HFFc6 (cell line): ENCODE measurements around the gene F7. TPM values are rescaled to one million over a fixed set of nuclear protein-coding genes. Genes with fewer than 3 reads are reported as not detected.

Experiments
- DNase-seq: peaks from one replicate; pipeline ENCODE4 v3.0.0-alpha.2; 2018
- H3K27ac Mint-ChIP-seq: 2 replicates; pipeline ENCODE4 v1.8.0; 2020; ENCODE audit warnings: mild to moderate bottlenecking, mixed read lengths
- H3K27me3 Mint-ChIP-seq: 2 replicates; pipeline ENCODE4 v1.8.0; 2021; ENCODE audit warnings: mild to moderate bottlenecking, moderate library complexity, mixed read lengths; ENCODE audit not compliant: insufficient read depth
- H3K36me3 Mint-ChIP-seq: 2 replicates; pipeline ENCODE4 v1.8.0; 2021; ENCODE audit warnings: low read depth, mixed read lengths
- H3K4me1 Mint-ChIP-seq: 2 replicates; pipeline ENCODE4 v1.8.0; 2020; ENCODE audit warnings: low read depth, mixed read lengths
- H3K4me3 Mint-ChIP-seq: 2 replicates; pipeline ENCODE4 v1.8.0; 2020; ENCODE audit warnings: mild to moderate bottlenecking, moderate library complexity, mixed read lengths
- H3K9me3 Mint-ChIP-seq: 2 replicates; pipeline ENCODE4 v1.8.0; 2020; ENCODE audit warnings: mild to moderate bottlenecking, mixed read lengths
- total RNA-seq, 6 experiments: library from RNA; stranded (reverse); fragmentation: NEBNext Ultra II Directional; extraction: Animal tissue kit (Norgen Biotek cat#: 25700); gene quantifications; 2 replicates in 1 of 6; 3 replicates in 5 of 6; pipeline ENCODE4 v1.2.3, GENCODE V29; 2021
- TF ChIP-seq, protein P1 (sequence below): fragments of 200-600 bp; sonication (generic); IDR thresholded peaks from 2 replicates; pipeline ENCODE4 v1.5.0; 2021; ENCODE audit warnings: antibody characterized with exemption, mild to moderate bottlenecking

F7 gene
- total RNA-seq, 6 experiments from 2014 or later, result not detected

DNA sequence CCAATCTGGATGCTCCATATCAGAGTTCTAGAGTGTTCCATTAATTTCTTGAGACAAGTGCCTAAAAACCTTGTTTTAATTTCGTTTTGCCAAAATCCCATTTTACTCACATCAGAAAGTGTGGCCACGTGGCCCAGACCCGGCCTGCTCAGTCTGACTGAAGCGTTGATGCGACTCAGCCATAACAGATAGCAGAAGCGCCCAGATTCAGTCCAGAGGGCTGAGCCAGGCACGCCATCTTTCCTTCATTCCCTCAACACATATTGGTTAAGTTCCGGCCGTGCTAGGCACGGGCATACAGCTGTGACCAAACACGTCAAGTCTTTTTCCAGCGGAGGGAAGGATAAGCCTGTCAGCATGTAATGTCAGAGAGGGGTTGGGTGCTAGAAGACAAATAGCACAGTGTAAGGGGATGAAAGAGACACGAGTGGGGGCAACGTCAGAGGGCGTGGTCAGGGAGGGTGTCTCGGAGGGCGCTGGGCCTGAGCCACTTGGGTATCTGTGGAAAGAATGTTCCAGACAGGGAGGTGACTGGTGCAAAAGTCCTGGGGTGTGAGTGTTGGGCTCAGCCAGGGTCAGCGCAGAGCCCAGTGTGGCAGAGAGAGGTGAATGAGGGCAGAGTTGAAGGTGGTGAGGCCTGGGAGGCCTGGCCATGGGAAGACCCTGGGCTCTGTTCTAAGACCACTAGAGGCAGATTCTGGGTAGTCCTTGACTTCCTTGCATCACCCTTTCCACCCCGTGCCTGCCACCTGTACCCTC is 20.1 kb downstream of the F7 start:
- H3K27me3 Mint-ChIP-seq, result peaks cover 3% of the 10 kb centered on the region
- no peak overlapping the region for H3K27ac Mint-ChIP-seq
- peaks cover 18% of the 10 kb centered on the region for H3K4me1 Mint-ChIP-seq
- TF ChIP-seq, protein P1, sequence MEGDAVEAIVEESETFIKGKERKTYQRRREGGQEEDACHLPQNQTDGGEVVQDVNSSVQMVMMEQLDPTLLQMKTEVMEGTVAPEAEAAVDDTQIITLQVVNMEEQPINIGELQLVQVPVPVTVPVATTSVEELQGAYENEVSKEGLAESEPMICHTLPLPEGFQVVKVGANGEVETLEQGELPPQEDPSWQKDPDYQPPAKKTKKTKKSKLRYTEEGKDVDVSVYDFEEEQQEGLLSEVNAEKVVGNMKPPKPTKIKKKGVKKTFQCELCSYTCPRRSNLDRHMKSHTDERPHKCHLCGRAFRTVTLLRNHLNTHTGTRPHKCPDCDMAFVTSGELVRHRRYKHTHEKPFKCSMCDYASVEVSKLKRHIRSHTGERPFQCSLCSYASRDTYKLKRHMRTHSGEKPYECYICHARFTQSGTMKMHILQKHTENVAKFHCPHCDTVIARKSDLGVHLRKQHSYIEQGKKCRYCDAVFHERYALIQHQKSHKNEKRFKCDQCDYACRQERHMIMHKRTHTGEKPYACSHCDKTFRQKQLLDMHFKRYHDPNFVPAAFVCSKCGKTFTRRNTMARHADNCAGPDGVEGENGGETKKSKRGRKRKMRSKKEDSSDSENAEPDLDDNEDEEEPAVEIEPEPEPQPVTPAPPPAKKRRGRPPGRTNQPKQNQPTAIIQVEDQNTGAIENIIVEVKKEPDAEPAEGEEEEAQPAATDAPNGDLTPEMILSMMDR, result no peak
- DNase-seq, result no peak
- H3K9me3 Mint-ChIP-seq, result no peaks in the 10 kb centered on the region
- H3K36me3 Mint-ChIP-seq, result no peaks in the 10 kb centered on the region
- no peak overlapping the region for H3K4me3 Mint-ChIP-seq

DNA sequence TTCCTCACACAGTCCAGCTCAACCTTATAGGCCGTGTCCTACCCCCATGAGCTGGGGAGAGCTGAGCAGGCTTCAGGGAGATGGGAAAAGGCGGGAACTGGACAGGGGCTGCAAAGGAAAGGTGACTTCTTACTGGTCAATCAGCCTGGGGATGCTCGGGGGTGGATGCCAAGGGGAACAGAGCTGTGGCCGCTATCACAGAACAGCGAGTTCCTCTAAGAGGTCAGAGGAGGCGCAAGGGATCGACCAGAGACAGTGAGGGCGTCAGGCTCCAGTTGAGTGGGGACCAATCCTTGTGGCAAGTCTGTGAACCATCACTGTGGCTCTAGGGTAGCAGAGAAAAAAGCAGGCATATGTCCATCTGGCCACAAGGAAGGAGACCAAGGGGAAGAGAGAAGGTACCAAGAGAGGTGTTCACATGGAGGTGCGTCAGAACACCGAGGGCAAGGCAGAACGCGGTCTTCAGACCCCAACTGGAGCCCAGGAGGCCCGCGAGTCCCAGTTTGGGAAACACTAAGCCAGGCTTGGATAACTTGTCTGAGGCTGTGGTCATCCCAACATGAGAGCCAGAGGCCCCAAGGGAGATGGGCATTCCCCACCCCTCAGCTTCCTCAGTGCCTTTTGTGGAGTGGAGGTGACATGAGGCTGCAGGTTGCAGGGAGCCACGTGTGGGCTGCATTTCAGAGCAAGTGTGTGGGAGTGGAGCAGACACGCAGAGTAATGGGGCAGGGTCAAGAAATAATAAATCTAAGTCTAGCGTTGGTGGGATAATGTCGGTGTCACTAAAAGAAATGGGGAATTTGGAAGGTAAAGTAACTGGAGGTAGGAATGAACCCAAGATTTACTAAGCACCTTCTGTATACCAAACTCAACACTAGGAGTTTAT is 20.9 kb downstream of the F7 start:
- peaks cover 3% of the 10 kb centered on the region for H3K27me3 Mint-ChIP-seq
- H3K27ac Mint-ChIP-seq, result no peak overlapping the region
- TF ChIP-seq, protein P1, result no peak
- no peaks in the 10 kb centered on the region for H3K36me3 Mint-ChIP-seq
- H3K4me3 Mint-ChIP-seq, result no peak overlapping the region
- DNase-seq, result no peak
- peaks cover 18% of the 10 kb centered on the region for H3K4me1 Mint-ChIP-seq
- H3K9me3 Mint-ChIP-seq, result no peaks in the 10 kb centered on the region

DNA sequence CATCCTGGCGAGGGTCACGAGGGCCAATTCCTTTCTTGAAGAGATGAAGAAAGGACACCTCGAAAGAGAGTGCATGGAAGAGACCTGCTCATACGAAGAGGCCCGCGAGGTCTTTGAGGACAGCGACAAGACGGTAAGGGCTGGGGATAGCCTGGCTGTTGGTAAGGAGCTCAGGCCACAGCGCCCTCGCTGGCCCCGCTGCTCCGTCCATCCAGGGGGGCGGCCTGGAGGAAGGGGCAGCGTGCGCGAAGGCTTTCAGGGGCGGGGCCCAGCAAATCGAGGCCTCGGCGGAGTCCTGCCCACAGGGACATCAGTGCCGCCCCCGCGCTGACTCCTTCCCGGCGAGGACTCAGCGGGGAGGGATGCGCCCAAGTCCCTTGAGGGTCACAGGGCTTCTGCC is 23.9 kb downstream of the F7 start:
- no peak for DNase-seq

DNA sequence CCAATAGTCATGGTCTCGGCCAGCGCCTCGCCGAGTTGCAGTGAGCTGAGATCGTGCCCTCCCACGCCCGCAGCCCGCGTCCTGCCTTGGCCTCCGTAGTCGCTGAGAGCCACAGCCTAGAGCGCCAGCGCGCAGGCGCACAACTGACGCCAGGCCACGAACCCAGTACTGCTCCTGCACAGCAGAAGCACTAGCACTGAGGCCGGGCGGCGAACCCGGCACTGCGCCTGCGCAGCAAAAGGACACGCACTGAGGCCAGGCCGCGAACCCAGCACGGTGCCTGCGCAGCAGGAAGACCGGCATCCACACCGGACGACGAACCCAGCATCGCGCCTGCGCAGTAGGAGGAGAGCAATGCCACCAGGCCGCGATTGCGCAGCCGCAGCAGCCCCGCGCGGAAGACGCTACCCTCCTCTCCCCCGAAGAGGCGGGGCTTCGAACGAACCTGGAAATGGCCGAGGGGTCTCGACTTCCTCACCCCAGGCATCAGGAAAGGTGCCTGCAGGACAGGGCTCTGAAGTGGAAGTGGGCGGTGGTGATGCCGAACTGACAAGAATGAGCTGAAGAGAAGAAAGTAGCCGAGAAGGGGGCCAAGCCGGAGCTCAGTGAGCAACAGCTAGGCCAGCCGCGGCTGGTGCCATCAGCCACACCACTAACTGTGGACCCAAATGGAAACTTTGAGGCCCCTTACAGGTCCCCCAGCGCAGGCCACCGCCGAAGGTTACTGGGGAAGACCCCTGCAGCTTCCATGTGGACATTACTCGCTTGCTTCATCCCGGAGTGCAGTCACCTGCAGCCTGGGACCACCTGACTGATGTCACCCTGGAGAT is 24.5 kb downstream of the F7 start:
- Mint-ChIP-seq H3K4me3 (no peak overlapping the region), H3K9me3 (no peaks in the 10 kb centered on the region), H3K27me3 (peaks cover 5% of the 10 kb centered on the region), H3K4me1 (no peaks in the 10 kb centered on the region), H3K36me3 (no peaks in the 10 kb centered on the region), H3K27ac (no peak overlapping the region)
- TF ChIP-seq, protein P1, result no peak
- DNase-seq, result no peak

More for the DNA sequence above, 23.9 kb downstream of the F7 start:
- H3K27me3 Mint-ChIP-seq, result peaks cover 4% of the 10 kb centered on the region
- H3K9me3 Mint-ChIP-seq, result no peaks in the 10 kb centered on the region
- H3K4me1 Mint-ChIP-seq, result no peaks in the 10 kb centered on the region
- no peaks in the 10 kb centered on the region for H3K36me3 Mint-ChIP-seq
- TF ChIP-seq, protein P1, result no peak
- H3K4me3 Mint-ChIP-seq, result no peak overlapping the region
- H3K27ac Mint-ChIP-seq, result no peak overlapping the region

DNA sequence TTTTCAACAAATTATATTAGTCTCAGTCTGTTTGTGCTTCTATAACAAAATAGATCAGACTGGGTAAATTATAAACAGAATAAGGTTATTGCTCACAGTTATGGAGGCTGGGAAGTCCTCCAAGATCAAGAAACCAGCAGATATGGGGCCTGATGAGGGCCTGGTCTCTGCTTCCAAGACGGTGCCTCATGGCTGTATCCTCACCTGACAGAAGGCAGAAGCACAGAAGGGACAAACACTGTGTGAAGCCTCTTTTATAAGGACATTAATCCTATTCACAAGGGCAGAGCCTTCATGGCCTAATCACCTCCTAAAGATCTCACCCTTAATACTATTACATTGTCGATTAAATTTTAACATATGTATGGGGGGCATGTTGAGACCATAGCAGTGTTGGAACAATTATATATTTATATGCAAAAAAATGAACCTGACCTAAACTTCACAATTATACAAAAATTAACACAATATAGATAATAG is 29.7 kb downstream of the F7 start:
- no peaks in the 10 kb centered on the region for H3K4me1 Mint-ChIP-seq
- H3K9me3 Mint-ChIP-seq, result no peaks in the 10 kb centered on the region
- TF ChIP-seq, protein P1, result no peak
- DNase-seq, result no peak
- no peak overlapping the region for H3K27ac Mint-ChIP-seq
- no peak overlapping the region for H3K4me3 Mint-ChIP-seq
- H3K36me3 Mint-ChIP-seq, result no peaks in the 10 kb centered on the region
- H3K27me3 Mint-ChIP-seq, result peaks cover 4% of the 10 kb centered on the region; the same call in 1 of the 2 replicates
